Measurements from ENCODE around the gene HES4.

GRCh38 chr1:1031659-1032235 lies 31.9 kb upstream of the HES4 start:
- TF ChIP-seq SMC3 (IDR thresholded peaks at IDR 0.05; ENCODE audit: low read depth, low read length) (no peak), TEAD4 (IDR thresholded peaks at IDR 0.05; ENCODE audit: borderline replicate concordance, insufficient read depth) (no peak), JUND (IDR thresholded peaks at IDR 0.05) (no peak), RFX5 (IDR thresholded peaks at IDR 0.05; ENCODE audit: low read length) (no peak), POLR2AphosphoS5 (IDR thresholded peaks at IDR 0.05; ENCODE audit: low read depth, low read length) (no peak)
- TF ChIP-seq, protein P1, sequence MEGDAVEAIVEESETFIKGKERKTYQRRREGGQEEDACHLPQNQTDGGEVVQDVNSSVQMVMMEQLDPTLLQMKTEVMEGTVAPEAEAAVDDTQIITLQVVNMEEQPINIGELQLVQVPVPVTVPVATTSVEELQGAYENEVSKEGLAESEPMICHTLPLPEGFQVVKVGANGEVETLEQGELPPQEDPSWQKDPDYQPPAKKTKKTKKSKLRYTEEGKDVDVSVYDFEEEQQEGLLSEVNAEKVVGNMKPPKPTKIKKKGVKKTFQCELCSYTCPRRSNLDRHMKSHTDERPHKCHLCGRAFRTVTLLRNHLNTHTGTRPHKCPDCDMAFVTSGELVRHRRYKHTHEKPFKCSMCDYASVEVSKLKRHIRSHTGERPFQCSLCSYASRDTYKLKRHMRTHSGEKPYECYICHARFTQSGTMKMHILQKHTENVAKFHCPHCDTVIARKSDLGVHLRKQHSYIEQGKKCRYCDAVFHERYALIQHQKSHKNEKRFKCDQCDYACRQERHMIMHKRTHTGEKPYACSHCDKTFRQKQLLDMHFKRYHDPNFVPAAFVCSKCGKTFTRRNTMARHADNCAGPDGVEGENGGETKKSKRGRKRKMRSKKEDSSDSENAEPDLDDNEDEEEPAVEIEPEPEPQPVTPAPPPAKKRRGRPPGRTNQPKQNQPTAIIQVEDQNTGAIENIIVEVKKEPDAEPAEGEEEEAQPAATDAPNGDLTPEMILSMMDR (IDR thresholded peaks at IDR 0.05), result no peak
